Frontal cortex (tissue), 4 donors: ENCODE measurements around the gene ZNF626. TPM values are rescaled to one million over a fixed set of nuclear protein-coding genes. Genes with fewer than 3 reads are reported as not detected.
A peak's percentile ranks its signal among the peaks of the same experiment; 100 is the strongest.
"Not testable (repeated sequence)": the region's sequence is repeated elsewhere in the genome, so short reads cannot be mapped to it uniquely, and the experiment has no call there.

Source experiments
- DNase-seq, 2 donors: peaks; one replicate each; pipeline ENCODE4 v3.0.0; 2012; ENCODE audit warnings: low spot score in 2 of 2
- FAIRE-seq: peaks from 2 replicates; lab custom pipeline; 2012; peaks lifted over from hg19 to GRCh38; lab: Jason Lieb, UNC
- total RNA-seq: library from RNA; depleted of rRNA; stranded (reverse); fragments of >200 nt; gene quantifications from one replicate; pipeline ENCODE4 v1.2.3, GENCODE V29; 2014
- donor health status: control.
- donor health status: control.
- donor health status: control.

The ZNF626 gene
- 33.4 TPM for total RNA-seq

DNA sequence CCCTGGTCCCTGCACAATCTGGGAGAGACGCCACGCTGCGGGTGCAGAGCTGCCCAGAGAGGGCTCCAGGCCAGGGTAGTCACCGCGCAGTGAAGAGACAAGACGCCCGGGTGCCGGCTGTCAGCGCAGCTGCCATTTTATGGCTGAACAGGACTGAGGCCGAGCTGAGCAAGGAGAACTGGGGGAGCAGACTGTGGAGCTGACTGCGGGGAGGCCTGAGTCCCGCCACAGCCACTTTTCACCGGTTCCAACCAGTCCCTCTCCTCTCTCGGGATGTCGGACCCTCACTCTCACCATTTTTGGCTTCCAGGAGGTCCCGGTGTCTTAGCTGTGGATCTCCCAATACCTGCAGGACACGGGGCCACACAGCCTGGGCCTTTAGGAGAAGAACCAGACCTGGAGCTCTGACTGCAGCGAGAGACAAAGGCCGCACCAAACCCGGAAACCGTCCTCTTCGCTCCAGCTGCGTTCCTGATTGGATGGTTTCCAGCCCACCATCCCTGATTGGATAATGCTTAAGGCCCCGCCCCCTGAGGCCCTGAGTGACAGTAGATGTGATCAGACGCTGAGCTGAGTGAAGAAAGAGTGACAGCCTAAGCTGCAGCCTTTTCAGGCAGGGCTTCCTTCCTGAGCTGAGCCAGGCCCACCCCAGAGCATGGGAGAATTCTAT lies at the start of gene ZNF626:
ZNF626 (minus strand) TSS at position 422 of the 670 bp plus-strand sequence; CDS start at position 297, 125 bp downstream.
- FAIRE-seq (no peak), DNase-seq (peak; percentile 71 to 84)

DNA sequence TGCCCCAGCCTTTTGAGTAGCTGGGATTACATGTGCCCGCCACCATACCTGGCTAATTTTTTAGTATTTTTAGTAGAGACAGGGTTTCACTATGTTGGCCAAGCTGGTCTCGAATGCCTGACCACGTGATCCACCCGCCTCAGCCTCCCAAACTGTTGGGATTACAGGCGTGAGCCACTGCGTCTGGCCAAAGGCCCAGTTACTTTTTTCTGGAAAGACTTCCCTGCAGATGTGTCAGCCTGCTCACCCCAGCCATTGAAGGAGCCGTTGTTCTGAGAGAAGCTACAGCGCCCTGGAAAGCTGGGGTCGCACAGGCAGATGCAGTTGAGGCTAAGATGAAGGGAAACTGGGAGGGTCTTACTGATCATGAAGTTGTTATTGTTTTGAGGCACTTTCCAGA lies 7.9 kb upstream of the ZNF626 start:
- FAIRE-seq (no peak), DNase-seq (no peak)

DNA sequence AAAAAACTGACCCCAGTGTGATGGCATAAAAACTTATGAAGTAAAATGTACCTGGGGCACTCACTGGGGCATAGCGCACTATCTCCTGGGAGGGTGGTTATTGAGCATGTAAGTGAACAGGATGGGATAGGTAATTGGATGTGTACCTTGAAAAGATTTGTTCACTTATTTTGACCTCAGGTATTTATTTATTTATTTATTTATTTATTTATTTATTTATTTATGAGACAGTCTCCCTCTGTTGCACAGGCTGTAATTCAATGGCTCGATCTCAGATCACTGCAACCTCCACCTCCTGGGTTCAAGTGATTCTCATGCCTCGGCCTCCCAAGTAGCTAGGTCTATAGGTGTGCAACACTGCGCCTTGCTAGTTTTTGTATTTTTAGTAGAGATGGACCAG lies 5.9 kb upstream of the ZNF626 start:
- FAIRE-seq (no peak), DNase-seq (no peak)

DNA sequence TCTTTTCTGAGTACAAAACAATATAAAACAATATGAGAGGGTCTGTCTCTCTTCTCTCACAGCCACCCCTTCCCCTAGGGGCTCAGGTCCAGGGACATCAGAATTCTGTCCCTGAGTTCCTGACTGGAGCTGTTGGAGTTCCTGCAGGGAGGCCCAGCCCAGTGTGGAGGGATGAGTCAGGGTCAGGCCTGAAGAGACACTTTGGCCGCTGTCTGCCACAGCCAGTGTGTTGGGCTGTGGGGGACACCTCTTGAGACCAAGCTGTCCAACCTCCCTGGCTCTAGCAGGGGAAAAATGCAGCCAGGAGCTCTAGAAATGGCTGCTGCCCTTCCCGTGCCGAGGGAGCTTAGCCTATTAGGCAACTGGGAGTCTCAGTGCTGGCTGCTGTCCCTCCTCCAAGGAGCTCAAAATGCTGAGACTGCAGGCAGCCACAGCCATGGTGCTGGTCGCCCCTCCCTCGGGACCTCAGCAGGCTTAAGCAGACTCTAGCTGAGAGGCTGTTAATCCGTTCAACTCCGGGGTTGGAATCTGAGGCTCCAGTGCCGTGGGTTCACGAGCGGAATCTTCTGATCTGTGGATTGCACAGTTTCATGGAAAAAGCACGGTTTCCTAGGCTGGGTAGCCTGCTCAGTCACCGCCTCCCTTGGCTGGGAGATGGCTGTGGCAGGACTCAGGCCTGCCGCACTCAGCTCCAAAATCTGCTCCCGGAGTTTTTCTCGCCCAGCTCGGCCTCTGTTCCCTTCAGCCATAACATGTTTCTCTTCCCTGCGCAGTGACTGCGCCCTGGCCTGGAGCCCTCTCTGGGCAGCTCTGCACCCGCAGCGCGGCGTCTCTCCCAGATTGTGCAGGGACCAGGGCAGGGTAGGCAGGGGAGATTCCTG lies 3.8 kb upstream of the ZNF626 start:
- DNase-seq (no peak), FAIRE-seq (no peak)

DNA sequence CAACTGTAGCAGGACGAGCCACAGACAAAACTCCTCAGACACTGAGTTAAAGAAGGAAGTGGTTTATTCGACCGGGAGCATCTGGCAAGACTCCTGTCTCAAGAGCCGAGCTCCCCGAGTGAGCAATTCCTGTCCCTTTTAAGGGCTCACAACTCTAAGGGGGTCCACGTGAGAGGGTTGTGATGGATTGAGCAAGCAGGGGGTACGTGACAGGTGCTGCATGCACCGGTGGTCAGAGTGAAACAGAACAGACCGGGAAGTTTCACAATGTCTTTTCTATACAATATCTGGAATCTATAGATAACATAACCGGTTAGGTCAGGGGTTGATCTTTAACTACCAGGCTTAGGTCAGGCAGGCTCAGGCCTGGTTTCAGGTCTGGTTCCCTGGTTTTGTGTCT lies 3.1 kb upstream of the ZNF626 start:
- DNase-seq, FAIRE-seq: not testable (repeated sequence)

DNA sequence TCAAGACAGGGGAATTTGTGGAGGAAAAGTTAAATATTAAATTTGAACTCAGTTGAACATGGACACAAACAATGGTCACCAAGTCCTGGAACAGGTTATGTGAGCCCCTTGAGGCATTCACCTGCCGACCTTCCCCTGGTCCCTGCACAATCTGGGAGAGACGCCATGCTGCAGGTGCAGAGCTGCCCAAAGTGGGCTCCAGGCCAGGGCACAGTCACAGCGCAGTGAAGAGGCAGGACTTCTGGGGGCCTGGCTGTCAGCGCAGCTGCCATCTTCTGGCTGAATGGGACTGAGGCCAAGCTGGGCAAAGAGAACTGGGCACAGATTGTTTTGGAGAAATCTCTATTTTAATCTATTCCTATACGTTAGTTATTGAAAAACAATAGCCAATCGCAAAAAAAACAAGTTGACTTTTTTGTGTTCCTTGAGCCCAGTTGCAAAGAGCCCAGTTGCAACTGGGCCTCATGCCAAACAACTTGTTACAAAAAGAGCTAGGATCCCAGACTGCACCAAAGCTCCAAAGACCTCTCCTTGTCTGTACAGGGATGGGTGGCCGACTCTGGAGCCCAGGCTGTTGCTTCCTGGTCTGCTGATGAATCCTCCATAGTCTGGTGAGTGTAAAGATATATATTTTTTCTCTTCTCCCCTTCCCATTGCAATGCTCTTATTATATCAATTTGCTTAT lies 1.2 kb upstream of the ZNF626 start:
- DNase-seq (no peak), FAIRE-seq (no peak)

DNA sequence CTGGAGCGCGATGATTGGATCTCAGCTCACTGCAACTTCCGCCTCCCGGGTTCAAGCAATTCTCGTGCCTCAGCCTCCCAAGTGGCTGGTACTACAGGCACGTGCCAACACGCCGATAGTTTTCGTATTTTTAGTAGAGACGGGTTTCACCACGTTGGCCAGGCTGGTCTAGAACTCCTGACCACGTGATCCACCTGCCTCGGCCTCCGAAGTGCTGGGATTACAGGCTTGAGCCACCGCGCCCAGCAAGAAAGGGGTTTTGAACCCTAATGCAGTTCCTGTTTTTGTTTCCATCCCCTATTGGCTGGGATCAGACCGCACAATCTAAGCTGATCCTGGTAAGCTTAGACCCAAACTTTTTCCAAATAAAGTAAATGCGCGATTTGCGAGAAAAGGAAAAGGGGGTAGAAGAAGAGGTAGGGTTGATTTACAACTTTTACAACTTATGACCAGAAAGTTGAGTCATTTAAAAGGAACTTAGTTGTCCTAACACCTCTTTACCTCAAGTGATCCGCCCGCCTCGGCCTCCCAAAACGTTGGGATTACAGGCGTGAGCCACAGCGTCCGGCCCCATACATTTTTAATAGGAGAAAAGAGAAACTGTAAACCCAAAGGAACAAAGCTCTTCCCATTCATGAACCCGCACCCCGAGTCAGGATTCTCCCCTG lies 764 bp downstream of the ZNF626 start:
- DNase-seq = no peak
- no peak for FAIRE-seq

DNA sequence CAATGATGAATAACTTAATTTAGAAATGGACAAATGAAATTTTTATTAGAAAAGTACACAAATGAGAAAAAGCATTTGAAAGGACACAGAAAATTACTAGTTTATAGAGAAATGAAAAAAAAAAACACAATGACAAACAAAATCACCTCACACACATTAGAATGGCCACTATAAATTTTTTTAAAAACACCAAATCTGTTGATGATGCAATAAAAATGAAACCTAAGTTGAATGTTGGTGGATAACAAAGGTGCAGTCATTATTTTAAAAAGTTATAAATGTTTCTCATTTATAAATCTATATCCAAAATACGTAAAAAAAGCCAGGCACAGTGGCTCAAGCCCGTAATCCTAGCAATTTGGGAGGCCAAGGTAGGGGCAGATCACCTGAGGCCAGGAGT lies 20.8 kb downstream of the ZNF626 start:
- FAIRE-seq (no peak), DNase-seq (no peak)

DNA sequence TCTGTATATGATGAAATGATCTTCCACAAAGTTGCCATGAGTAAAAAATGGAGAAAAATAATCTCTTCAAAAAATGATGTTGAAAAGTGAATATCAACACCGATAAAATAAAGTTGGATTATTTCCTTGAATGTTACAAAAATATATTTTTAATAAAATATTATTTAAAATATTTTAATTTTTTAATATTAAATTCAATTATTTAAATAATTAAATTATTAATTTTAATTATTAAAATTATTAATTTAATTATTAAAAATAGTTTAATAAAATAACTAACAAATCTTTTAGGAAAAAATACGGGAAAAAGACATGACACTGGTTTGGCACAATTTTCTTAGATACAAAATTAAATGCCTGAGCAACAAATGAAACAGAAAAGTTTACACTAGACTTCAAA lies 21.3 kb downstream of the ZNF626 start:
- FAIRE-seq (peak; percentile 93), DNase-seq (no peak)

DNA sequence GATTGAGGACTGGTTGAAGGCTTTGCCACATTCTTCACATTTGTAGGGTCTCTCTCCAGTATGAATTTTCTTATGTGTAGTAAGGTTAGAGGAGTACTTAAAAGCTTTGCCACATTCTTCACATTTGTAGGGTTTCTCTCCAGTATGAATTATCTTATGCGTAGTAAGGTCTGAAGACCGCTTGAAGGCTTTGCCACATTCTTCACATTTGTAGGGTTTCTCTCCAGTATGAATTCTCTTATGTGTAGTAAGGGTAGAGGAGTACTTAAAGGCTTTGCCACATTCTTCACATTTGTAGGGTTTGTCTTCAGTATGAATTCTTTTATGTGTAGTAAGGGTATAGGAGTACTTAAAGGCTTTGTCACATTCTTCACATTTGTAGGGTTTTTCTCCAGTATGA lies 36.8 kb downstream of the ZNF626 start:
- not testable (repeated sequence) for DNase-seq, FAIRE-seq

DNA sequence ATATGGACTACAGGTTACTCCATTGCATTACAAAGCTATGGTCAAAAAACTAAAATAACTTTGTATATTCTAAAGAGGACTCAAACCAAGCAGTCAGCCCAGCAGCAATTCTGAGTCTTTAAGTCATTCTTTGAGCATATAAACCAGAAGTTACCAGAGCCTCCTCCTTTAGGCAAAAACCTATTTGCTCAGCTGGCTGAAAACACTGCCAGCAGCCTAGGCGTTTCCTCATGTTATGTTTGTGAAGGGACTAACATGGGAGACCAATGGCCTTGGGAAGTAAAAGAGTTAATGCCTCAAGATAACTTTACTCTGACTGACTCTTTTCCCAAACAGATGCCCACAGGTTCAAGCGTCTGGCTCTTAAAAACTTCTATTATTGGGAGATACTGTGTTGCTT lies 45.3 kb downstream of the ZNF626 start:
- FAIRE-seq = no peak
- no peak for DNase-seq

DNA sequence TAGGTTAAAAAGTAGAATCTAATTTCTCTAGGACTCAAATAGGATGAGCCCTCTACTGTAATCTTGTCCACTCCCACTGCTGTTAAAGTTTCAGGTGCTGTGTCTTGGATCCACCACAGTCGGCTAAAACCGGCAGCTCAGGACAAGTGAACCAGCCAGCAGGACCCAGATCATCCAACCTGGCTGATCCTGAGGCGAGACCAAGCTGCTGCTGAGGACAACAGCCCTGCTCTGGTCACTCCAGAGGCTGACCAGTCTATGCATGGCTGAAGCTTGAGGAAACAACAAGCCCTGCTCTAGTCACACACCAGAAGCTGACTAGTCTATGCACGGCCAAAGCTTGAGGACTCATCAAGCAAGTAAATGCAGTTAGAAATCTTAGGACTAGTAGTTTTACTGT lies 46.4 kb downstream of the ZNF626 start:
- not testable (repeated sequence) for DNase-seq, FAIRE-seq

DNA sequence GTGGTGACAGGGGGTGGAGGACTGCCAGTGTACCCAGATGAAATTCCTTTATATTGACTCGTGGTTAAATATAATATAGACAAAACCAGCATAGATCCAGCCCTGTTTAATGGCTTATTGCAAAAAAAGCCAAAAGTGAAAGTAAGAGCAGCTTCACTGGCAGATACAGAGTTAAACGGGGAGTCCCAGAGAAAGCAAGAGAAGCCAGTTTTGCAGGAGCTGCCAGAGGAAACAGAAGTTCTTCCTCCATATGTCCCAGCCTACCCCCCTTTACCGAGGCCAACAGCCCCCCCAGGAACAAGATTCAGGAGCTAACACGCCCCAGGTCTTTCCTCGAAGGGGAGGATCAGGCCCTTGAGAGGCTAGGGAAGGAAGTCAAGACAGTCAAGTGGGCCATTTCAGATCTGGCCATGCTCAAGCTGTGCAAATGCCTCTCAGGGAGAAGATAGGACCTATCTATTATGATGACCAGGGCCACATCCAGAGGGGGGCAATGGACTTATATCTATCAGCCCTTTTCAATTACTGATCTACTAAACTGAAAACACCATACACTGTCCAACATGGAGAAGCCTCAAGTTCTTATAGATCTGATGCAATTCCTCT lies 48.6 kb downstream of the ZNF626 start:
- DNase-seq = no peak
- FAIRE-seq = no peak

DNA sequence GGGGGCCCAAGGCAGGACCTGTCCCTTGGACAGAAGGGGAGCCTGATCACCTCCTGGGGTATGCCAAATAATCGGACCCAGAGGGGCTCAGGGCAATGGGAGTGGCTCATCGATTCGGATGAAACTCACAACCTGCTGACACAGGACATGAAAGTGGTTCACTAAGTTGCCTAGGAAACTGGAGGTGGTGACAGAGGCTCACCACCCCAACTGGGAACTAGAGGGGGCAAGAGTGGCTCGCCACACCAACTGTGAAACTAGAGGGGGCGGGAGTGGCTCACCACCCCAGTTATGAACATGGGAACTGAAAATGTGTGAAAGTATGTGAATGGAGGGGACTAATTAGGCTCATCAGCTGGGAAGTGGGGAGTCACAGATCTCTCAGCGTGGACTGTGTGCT lies 49.5 kb downstream of the ZNF626 start:
- no peak for DNase-seq
- FAIRE-seq = no peak

DNA sequence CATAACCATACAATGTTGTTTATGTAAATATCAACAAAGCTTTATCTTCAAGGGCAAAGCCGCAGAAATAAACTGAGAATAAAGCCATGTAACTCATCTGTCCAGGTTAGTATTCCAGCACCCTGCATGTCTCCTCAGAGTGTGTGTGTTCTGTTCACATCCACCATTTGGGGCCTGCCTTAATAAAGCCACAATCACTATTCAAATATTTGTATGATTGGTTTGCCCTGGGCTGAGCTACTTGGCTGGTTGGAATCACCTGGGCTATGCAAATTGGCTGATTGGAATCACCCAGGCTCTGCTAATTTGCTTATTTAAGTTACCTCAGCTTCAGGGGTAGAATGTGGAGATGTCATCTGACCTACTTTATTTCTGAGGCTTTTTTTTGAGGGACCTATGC lies 53.4 kb downstream of the ZNF626 start:
- no peak for FAIRE-seq
- no peak for DNase-seq

Other genes with a start within 250 kb of the ZNF626 start
- 129 TPM for gene ZNF737, start 95.8 kb downstream of the ZNF626 start, total RNA-seq
- gene ZNF66, start 114.7 kb upstream of the ZNF626 start, total RNA-seq = 16.3 TPM